Esophagus (tissue), 2 donors: ENCODE results near the gene MBNL2. TPM values are rescaled to one million over a fixed set of nuclear protein-coding genes. Genes with fewer than 3 reads are reported as not detected.
A peak's percentile ranks its signal among the peaks of the same experiment; 100 is the strongest.

ENCODE experiments used
- H3K27ac ChIP-seq, 2 donors: one replicate each; pipeline ENCODE4 v1.5.1; 2013; ENCODE audit warnings: low read depth in 2 of 2, mild to moderate bottlenecking in 2 of 2, inconsistent platforms in 1 of 2, low read length in 1 of 2, moderate library complexity in 1 of 2
- H3K27me3 ChIP-seq, 2 donors: one replicate each; pipeline ENCODE4 v1.6.1; 2013; ENCODE audit warnings: low read length in 2 of 2, control low read depth in 1 of 2, mild to moderate bottlenecking in 1 of 2; ENCODE audit not compliant: insufficient read depth in 2 of 2, control insufficient read depth in 1 of 2
- H3K36me3 ChIP-seq, 2 donors: one replicate each; pipeline ENCODE4 v1.6.1; 2013; ENCODE audit warnings: low read length in 1 of 2; ENCODE audit not compliant: control insufficient read depth in 2 of 2, insufficient read depth in 2 of 2
- H3K4me1 ChIP-seq, 2 donors: one replicate each; pipeline ENCODE4 v1.6.1; 2013; ENCODE audit warnings: low read length in 1 of 2; ENCODE audit not compliant: control insufficient read depth in 2 of 2, insufficient read depth in 2 of 2
- H3K4me3 ChIP-seq, 2 donors: one replicate each; pipeline ENCODE4 v1.5.1; 2013; ENCODE audit warnings: low read length in 2 of 2, mild to moderate bottlenecking in 2 of 2, low read depth in 1 of 2, moderate library complexity in 1 of 2
- H3K9me3 ChIP-seq, 2 donors: one replicate each; pipeline ENCODE4 v1.6.1; 2013; ENCODE audit warnings: mild to moderate bottlenecking in 2 of 2, low read depth in 1 of 2, low read length in 1 of 2, moderate library complexity in 1 of 2; ENCODE audit not compliant: control insufficient read depth in 2 of 2, insufficient read depth in 1 of 2
- WGBS, 2 donors: extraction: QIAGEN DNeasy Blood & Tissue Kit; methylation state at CpG; one replicate each; pipeline ENCODE4 v1.1.7; 2013; 5-methylcytosine and 5-hydroxymethylcytosine counted together
- polyA plus RNA-seq, 2 donors: library from polyadenylated mRNA; stranded (reverse); fragments of 200-250 nt; gene quantifications; one replicate each; pipeline ENCODE4 v1.2.3, GENCODE V29; 2013
- donor health status: healthy with polysubstance abuse.
- donor health status: Bipolar disorder and iron deficiency.

MBNL2 gene
- polyA plus RNA-seq, 2 donors, result 4.9 to 10.3 TPM

DNA sequence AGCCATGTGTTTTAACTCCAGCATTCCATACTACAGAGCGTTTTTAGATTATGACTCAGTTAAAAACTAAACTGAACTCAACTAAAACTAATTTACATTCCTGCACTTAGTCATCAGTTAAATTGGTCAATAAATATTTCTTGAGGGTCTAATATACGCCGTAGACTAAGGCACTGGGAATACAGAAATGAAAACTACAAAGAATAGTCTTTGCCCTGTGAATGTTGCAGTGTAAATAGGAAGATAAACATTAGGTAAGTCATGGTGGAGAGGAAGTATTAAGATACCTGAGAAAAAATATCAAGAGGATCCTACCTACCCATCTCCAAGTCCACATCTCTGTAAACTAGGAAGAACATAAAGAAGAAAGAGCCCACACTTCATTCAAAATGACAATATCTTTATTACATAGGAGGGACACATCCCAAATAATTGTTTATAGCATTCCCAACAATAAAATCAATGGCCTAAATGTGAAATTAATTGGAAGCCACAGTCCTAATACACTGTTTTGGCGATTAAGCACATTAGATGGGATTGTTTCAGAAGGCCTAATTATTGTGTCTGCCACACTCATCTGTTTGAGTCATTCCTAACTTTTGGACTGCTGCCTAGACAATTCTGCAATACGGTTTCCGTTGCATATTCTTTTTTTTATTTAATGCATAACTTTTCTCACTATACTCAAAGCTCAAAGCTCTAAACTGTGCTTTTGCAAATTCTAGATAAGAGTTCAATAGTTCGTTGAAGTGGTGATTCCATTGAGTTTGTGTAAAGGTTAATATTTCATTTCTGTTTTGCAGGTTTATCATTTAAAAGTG lies 52.9 kb downstream of the MBNL2 start:
- WGBS, 2 donors, result 26 to 27% methylated on average over 7 of the region's 7 CpGs
- H3K4me3 ChIP-seq, result no peak overlapping the region
- H3K27me3 ChIP-seq, result no peaks in the 10 kb centered on the region
- peak overlapping the region in 1 of 2 donors; percentile 31 for H3K27ac ChIP-seq
- peaks cover 0 to 5% of the 10 kb centered on the region in 2 donors for H3K4me1 ChIP-seq
- no peaks in the 10 kb centered on the region for H3K36me3 ChIP-seq
- no peaks in the 10 kb centered on the region for H3K9me3 ChIP-seq

DNA sequence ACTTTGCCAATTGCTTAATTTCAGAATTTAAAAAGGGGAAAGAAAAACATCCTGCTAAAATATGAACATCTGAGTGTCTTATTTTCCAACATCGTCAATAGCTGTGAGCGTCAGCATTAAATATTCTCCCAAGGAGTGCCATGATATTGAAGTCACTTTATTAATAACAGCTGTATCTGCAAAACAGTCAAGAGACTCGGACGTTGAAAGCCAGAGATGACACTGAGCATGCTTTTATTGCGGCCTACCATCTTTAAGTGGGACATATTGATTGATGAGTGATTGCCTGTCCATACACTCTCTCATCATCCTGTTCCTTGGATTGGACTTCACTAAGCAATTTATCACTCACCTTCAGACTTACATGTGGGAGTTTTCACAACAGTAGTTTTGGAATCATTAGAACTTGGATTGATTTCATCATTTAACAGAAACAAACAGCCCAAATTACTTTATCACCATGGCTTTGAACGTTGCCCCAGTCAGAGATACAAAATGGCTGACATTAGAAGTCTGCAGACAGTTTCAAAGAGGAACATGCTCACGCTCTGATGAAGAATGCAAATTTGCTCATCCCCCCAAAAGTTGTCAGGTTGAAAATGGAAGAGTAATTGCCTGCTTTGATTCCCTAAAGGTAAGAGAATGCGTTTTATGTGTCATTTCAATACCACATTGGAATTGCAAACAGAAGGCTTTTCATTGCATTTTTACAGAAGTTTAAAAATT lies 53.8 kb downstream of the MBNL2 start:
- H3K9me3 ChIP-seq, result no peaks in the 10 kb centered on the region
- no peaks in the 10 kb centered on the region for H3K36me3 ChIP-seq
- H3K4me3 ChIP-seq, result no peak overlapping the region
- H3K27ac ChIP-seq, result no peak overlapping the region
- WGBS, 2 donors, result 68 to 73% methylated on average over 8 of the region's 8 CpGs
- peaks cover 2 to 6% of the 10 kb centered on the region in 2 donors for H3K4me1 ChIP-seq
- H3K27me3 ChIP-seq, result no peaks in the 10 kb centered on the region

DNA sequence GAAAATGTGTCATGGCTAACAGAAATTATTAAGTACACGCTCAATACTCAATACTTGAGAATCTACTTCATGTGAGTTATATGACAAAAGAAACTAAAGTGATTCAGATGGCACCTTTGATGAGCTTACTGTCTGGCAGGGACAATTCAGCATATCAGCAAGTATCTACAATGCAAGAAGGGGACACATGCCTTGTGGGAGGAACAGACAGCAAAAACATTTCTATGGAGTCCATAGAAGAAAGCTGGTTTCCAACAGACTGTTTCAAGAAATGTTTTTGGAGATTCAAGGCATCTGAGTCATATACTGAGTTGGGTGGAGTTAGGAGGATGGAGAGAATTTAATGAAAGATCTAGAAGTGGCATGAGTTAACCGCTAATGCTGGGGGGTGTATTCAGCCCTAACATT lies 54.7 kb downstream of the MBNL2 start:
- Histone ChIP-seq H3K27me3 (no peaks in the 10 kb centered on the region), H3K9me3 (no peaks in the 10 kb centered on the region), H3K4me1 (peaks cover 2 to 8% of the 10 kb centered on the region in 2 donors), H3K27ac (no peak overlapping the region), H3K4me3 (no peak overlapping the region), H3K36me3 (no peaks in the 10 kb centered on the region)
- 64 to 71% methylated on average over 2 of the region's 2 CpGs for WGBS, 2 donors

DNA sequence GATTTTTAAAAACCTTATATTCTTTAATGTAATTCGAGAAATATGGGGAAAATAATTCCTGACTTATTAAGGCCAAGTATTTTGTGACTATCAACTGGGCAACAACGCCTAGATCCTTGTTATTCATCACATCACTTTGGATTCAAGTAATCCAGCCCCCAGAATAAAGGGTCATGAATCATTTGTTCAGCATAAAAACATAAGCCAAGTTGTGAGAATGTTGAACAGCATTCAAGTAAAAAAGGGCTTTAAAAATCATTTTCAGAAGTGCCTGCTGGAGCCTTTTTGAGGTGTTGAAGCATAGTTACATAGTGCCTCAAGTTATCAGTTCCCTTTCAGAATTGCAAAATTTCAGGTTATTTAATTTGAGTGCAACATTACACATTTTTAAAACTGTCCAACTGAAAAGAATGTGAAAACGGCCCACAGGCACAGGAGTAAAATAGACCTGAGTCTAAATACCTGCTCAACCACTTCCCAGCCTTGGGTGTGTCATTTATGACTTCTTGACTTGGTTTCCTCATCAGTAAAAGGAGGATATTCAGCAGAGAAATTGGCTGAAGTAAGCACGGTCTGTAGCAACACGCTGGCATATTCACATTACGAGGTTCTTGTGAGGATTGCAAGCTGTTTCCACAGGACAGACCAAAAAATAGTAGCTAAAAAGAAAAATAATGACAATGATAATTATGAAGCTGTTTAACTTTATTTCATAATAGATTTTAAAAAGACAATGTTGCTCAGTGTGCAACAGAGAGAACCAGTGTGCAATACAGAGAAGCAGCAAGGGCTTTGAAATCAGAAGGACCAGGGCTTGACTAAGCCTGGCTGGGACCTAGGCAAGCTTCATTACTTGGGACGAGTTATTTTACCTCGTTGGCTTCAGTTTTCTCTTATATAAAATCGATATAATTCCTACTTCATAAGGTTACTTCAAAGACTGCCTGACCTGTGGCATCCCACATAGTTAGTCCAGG lies 56.6 kb downstream of the MBNL2 start:
- Histone ChIP-seq H3K9me3 (no peaks in the 10 kb centered on the region), H3K4me1 (peaks cover 2 to 12% of the 10 kb centered on the region in 2 donors), H3K36me3 (no peaks in the 10 kb centered on the region), H3K27ac (peak overlapping the region; percentile 82 to 85), H3K27me3 (no peaks in the 10 kb centered on the region), H3K4me3 (peak overlapping the region in 1 of 2 donors; percentile 15)
- 39 to 54% methylated on average over 9 of the region's 9 CpGs for WGBS, 2 donors

DNA sequence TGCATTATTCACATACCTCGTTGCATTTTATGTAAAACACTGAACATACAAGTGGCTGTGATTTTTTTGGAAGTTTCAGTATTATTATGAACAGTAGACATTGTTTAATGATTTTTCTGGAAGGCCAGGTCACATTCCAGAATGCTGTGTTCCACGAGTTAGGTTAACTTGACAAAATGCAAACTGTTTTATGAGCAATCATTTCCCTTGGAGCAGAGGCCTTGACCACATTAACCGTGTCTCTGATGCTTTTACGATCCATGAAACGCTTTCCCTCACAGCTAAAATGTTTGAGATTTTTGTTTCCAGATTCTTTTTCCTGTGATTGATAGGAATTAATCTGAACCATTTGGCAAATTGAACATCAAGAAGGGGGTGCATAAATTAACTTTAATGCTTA lies 57.8 kb downstream of the MBNL2 start:
- no peaks in the 10 kb centered on the region for H3K36me3 ChIP-seq
- no peaks in the 10 kb centered on the region for H3K9me3 ChIP-seq
- 51 to 56% methylated on average over 5 of the region's 5 CpGs for WGBS, 2 donors
- peak overlapping the region in 1 of 2 donors; percentile 31 for H3K27ac ChIP-seq
- H3K27me3 ChIP-seq, result no peaks in the 10 kb centered on the region
- no peak overlapping the region for H3K4me3 ChIP-seq
- H3K4me1 ChIP-seq, result peaks cover 2 to 11% of the 10 kb centered on the region in 2 donors

DNA sequence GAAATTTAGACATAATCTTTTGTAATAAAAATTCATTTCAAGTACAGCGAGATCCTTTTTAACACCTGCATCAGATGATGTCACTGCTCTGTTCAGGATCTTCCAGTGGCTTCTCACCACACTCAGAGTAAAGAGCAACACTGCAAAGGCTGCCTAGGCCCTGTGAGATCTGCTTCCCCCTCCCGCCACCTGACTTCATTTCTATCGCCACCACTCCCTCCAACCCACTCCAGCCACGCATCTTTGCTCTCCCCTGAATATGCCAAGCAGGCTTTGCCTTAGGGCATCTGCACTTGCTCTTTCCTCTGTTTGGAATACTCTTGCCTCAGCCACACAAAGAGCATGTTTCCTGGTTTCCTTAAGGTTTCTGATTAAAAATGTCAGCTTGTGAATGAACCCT lies 58.3 kb downstream of the MBNL2 start:
- H3K4me3 ChIP-seq, result no peak overlapping the region
- H3K27ac ChIP-seq, result peak overlapping the region; percentile 18 to 81
- H3K4me1 ChIP-seq, result peaks cover 2 to 11% of the 10 kb centered on the region in 2 donors
- no peaks in the 10 kb centered on the region for H3K36me3 ChIP-seq
- H3K27me3 ChIP-seq, result no peaks in the 10 kb centered on the region
- no peaks in the 10 kb centered on the region for H3K9me3 ChIP-seq
- WGBS, 2 donors, result 59 to 72% methylated on average over 4 of the region's 4 CpGs

DNA sequence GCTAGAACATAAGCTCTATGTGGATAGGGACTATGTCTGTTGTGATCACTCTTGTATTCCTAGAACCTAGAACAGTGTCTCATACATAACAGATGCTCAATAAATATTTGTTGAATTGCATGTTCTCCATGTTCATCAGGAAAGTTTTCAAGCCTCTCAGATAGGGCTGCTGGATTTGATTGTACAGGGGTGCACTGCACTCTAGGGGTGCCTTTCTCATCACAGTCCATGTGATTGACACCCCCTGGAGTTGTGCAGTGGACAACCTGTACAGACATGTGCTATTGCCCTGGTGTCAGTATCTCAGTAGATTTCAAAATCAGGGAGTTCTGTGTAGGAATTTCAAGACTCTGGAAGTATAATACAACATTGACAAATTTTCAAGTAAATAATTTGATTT lies 58.9 kb downstream of the MBNL2 start:
- H3K36me3 ChIP-seq, result no peaks in the 10 kb centered on the region
- H3K27ac ChIP-seq, result peak overlapping the region; percentile 18 to 49
- no peak overlapping the region for H3K4me3 ChIP-seq
- H3K9me3 ChIP-seq, result no peaks in the 10 kb centered on the region
- H3K27me3 ChIP-seq, result no peaks in the 10 kb centered on the region
- H3K4me1 ChIP-seq, result peaks cover 2 to 11% of the 10 kb centered on the region in 2 donors

DNA sequence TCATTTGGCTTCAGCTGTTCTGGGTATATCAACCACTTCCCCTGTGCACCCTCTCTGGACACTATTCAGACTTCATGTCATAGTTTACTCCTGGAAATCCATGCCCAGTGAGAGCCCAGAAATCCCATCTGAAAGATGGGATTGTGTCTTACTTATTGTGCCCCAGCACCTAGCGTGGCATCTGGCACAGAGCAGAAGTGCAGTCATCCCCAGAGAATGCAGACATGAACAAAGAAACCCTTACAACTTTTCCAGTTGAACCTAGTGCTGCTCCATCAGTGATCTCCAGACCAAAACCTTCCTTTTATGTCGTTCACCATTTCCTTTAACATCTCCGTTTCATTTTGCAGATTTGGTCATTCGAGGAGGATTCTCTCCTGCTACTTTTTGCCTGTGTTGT lies 60.6 kb downstream of the MBNL2 start:
- no peaks in the 10 kb centered on the region for H3K36me3 ChIP-seq
- H3K9me3 ChIP-seq, result no peaks in the 10 kb centered on the region
- 70 to 77% methylated on average over 4 of the region's 4 CpGs for WGBS, 2 donors
- H3K27me3 ChIP-seq, result no peaks in the 10 kb centered on the region
- no peak overlapping the region for H3K4me3 ChIP-seq
- no peak overlapping the region for H3K27ac ChIP-seq
- peaks cover 2 to 11% of the 10 kb centered on the region in 2 donors for H3K4me1 ChIP-seq

DNA sequence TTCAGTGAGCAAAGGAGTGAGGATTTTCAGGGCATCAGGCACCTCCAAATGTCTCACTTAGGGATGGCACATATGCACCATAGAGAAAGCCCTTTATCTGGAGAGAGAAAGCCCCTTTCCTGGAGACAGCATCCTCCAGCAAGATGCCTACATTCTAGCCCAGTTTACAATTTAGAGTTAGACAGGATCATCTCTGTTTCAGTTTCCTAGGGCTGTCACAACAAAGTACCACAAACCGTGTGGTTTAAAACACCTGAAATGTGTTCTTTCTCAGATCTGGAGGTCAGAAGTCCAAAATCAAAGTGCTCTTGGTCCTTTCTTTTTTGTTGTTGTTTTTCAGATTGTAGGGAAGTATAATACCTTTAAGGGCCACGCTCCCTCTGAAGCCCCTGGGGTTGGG lies 61.8 kb downstream of the MBNL2 start:
- WGBS, 2 donors, result 90 to 94% methylated on average over 2 of the region's 2 CpGs
- Histone ChIP-seq H3K4me3 (no peak overlapping the region), H3K27ac (peak overlapping the region in 1 of 2 donors; percentile 44), H3K27me3 (no peaks in the 10 kb centered on the region), H3K36me3 (no peaks in the 10 kb centered on the region), H3K9me3 (no peaks in the 10 kb centered on the region), H3K4me1 (peaks cover 2 to 11% of the 10 kb centered on the region in 2 donors)
